Hepatocyte (in vitro differentiated cells): ENCODE data around the gene NME7. TPM values are rescaled to one million over a fixed set of nuclear protein-coding genes. Genes with fewer than 3 reads are reported as not detected.

ENCODE experiments used
- DNase-seq: peaks from one replicate; pipeline ENCODE4 v3.0.0-alpha.2; 2016; ENCODE audit warnings: low spot score
- H2AFZ ChIP-seq: fragments of 200-600 bp; sonication (generic); 2 replicates; pipeline ENCODE4 v1.6.0; 2016; ENCODE audit warnings: antibody characterized with exemption, mild to moderate bottlenecking
- H3K27ac ChIP-seq: fragments of 200-600 bp; sonication (generic); 2 replicates; pipeline ENCODE4 v1.5.1; 2016; ENCODE audit warnings: mild to moderate bottlenecking
- H3K27me3 ChIP-seq: fragments of 200-600 bp; sonication (generic); 2 replicates; pipeline ENCODE4 v1.6.1; 2016
- H3K36me3 ChIP-seq: fragments of 200-600 bp; sonication (generic); replicated peaks from 2 replicates; pipeline ENCODE4 v1.5.1; 2016; ENCODE audit warnings: low read depth; ENCODE audit not compliant: insufficient read depth
- H3K4me1 ChIP-seq: fragments of 200-600 bp; sonication (generic); 2 replicates; pipeline ENCODE4 v1.5.1; 2016; ENCODE audit warnings: mild to moderate bottlenecking, moderate library complexity; ENCODE audit not compliant: insufficient read depth
- H3K4me2 ChIP-seq: fragments of 200-600 bp; sonication (generic); 2 replicates; pipeline ENCODE4 v1.6.0; 2016
- H3K4me3 ChIP-seq: fragments of 200-600 bp; sonication (generic); 2 replicates; pipeline ENCODE4 v1.5.1; 2016; ENCODE audit warnings: mild to moderate bottlenecking
- H3K79me2 ChIP-seq: fragments of 200-600 bp; sonication (generic); 2 replicates; pipeline ENCODE4 v1.6.0; 2017; ENCODE audit warnings: mild to moderate bottlenecking
- H3K9me2 ChIP-seq: fragments of 200-600 bp; sonication (generic); replicated peaks from 2 replicates; pipeline ENCODE4 v1.6.0; 2017; ENCODE audit warnings: mild to moderate bottlenecking; ENCODE audit not compliant: insufficient read depth
- H3K9me3 ChIP-seq: fragments of 200-600 bp; sonication (generic); 2 replicates; pipeline ENCODE4 v1.5.1; 2016; ENCODE audit warnings: low read depth, mild to moderate bottlenecking
- H4K20me1 ChIP-seq: fragments of 200-600 bp; sonication (generic); 2 replicates; pipeline ENCODE4 v1.6.0; 2016; ENCODE audit warnings: mild to moderate bottlenecking; ENCODE audit not compliant: insufficient read depth, poor library complexity, severe bottlenecking
- CTCF ChIP-seq: fragments of 200-600 bp; sonication (generic); IDR thresholded peaks from 2 replicates; pipeline ENCODE4 v1.5.1; 2016; ENCODE audit warnings: antibody characterized with exemption, mild to moderate bottlenecking; ENCODE audit not compliant: poor library complexity
- EZH2 ChIP-seq: fragments of 200-600 bp; sonication (generic); IDR thresholded peaks from 2 replicates; pipeline ENCODE4 v1.6.1; 2016; ENCODE audit warnings: antibody characterized with exemption, mild to moderate bottlenecking, borderline replicate concordance
- EZH2phosphoT487 ChIP-seq: fragments of 200-600 bp; sonication (generic); IDR thresholded peaks from one replicate; pipeline ENCODE4 v1.6.1; 2018; ENCODE audit warnings: antibody characterized with exemption, mild to moderate bottlenecking, low read depth, moderate library complexity; ENCODE audit not compliant: unreplicated experiment, severe bottlenecking
- WGBS: methylation state at CpG from one replicate; pipeline ENCODE4 v1.1.6; 2016; ENCODE audit warnings: low lambda C conversion rate; ENCODE audit errors: missing lambda C conversion rate; 5-methylcytosine and 5-hydroxymethylcytosine counted together
- polyA plus RNA-seq: library from polyadenylated mRNA; unstranded; fragments of >200 nt; fragmentation: Nextera tagmentation; extraction: Ambion mirVana; gene quantifications from 2 replicates; pipeline ENCODE4 v1.2.1, GENCODE V29; 2016
- total RNA-seq: library from RNA; depleted of rRNA; stranded (reverse); fragments of >200 nt; gene quantifications from 2 replicates; pipeline ENCODE4 v1.2.3, GENCODE V29; 2014

NME7 gene
- total and polyA plus RNA-seq, 2 experiments from 2014 or later, result 13.7 to 76.5 TPM

- WGBS, result 95% methylated on average over 4 of the region's 4 CpGs
- no peak overlapping the region for H3K4me2 ChIP-seq
- no peaks in the 10 kb centered on the region for H3K27me3 ChIP-seq
- no peak overlapping the region for H2AFZ ChIP-seq
- peaks cover 6% of the 10 kb centered on the region for H3K4me1 ChIP-seq
- TF ChIP-seq EZH2phosphoT487, result no peak
- no peak for TF ChIP-seq EZH2
- no peak for TF ChIP-seq CTCF
- no peak overlapping the region for H3K4me3 ChIP-seq
- H3K27ac ChIP-seq, result peak overlapping the region; percentile 48
- H3K36me3 ChIP-seq, result no peaks in the 10 kb centered on the region
- H4K20me1 ChIP-seq, result no peaks in the 10 kb centered on the region
- DNase-seq, result no peak
- no peaks in the 10 kb centered on the region for H3K9me3 ChIP-seq
- H3K9me2 ChIP-seq, result no peaks in the 10 kb centered on the region
- H3K79me2 ChIP-seq, result no peaks in the 10 kb centered on the region
Measured at GRCh38 chr1:169087876-169088275, 279.7 kb downstream of the NME7 start.

GRCh38 chr1:169086603-169087455, 280.8 kb downstream of the NME7 start:
- Histone ChIP-seq H3K9me3 (no peaks in the 10 kb centered on the region), H3K4me3 (no peak overlapping the region), H3K27ac (peak overlapping the region; percentile 77), H3K27me3 (no peaks in the 10 kb centered on the region), H3K36me3 (no peaks in the 10 kb centered on the region), H3K79me2 (no peaks in the 10 kb centered on the region), H3K4me2 (peak overlapping the region; percentile 40), H4K20me1 (no peaks in the 10 kb centered on the region), H3K9me2 (no peaks in the 10 kb centered on the region), H3K4me1 (peaks cover 6% of the 10 kb centered on the region), H2AFZ (no peak overlapping the region)
- DNase-seq, result peak; percentile 74
- TF ChIP-seq EZH2 (no peak), EZH2phosphoT487 (no peak), CTCF (no peak)
- WGBS, result 49% methylated on average over 3 of the region's 3 CpGs

- DNase-seq, result no peak
- peaks cover 6% of the 10 kb centered on the region for H3K4me1 ChIP-seq
- no peaks in the 10 kb centered on the region for H3K36me3 ChIP-seq
- no peaks in the 10 kb centered on the region for H3K27me3 ChIP-seq
- no peak overlapping the region for H3K4me3 ChIP-seq
- H3K9me3 ChIP-seq, result no peaks in the 10 kb centered on the region
- no peaks in the 10 kb centered on the region for H4K20me1 ChIP-seq
- no peaks in the 10 kb centered on the region for H3K9me2 ChIP-seq
- no peaks in the 10 kb centered on the region for H3K79me2 ChIP-seq
- 13% methylated on average over 2 of the region's 2 CpGs for WGBS
- peak overlapping the region; percentile 77 for H3K27ac ChIP-seq
- TF ChIP-seq EZH2 (no peak), CTCF (no peak), EZH2phosphoT487 (no peak)
- no peak overlapping the region for H3K4me2 ChIP-seq
- H2AFZ ChIP-seq, result no peak overlapping the region
Measured at GRCh38 chr1:169085911-169086310, 281.7 kb downstream of the NME7 start.

Other genes starting within 250 kb of the NME7 start
- gene BLZF1, start 398 bp upstream of the NME7 start, total RNA-seq, result 22.3 and 29.6 TPM in 2 replicates
- 16.3 and 17.1 TPM in 2 replicates for gene BLZF1, start 398 bp upstream of the NME7 start, polyA plus RNA-seq
- 0.52 and 1.3 TPM in 2 replicates for gene CCDC181, start 59.7 kb upstream of the NME7 start, total RNA-seq
- 0.79 and 1.1 TPM in 2 replicates for gene CCDC181, start 59.7 kb upstream of the NME7 start, polyA plus RNA-seq
- 41.7 and 45.0 TPM in 2 replicates for gene SLC19A2, start 118.1 kb upstream of the NME7 start, total RNA-seq
- gene SLC19A2, start 118.1 kb upstream of the NME7 start, polyA plus RNA-seq, result 15.0 and 16.3 TPM in 2 replicates
- gene F5, start 218.7 kb upstream of the NME7 start, total RNA-seq, result 24.0 and 34.2 TPM in 2 replicates
- 20.4 and 21.5 TPM in 2 replicates for gene F5, start 218.7 kb upstream of the NME7 start, polyA plus RNA-seq